ENCODE data around the gene PACS2.

PACS2 gene

DNA sequence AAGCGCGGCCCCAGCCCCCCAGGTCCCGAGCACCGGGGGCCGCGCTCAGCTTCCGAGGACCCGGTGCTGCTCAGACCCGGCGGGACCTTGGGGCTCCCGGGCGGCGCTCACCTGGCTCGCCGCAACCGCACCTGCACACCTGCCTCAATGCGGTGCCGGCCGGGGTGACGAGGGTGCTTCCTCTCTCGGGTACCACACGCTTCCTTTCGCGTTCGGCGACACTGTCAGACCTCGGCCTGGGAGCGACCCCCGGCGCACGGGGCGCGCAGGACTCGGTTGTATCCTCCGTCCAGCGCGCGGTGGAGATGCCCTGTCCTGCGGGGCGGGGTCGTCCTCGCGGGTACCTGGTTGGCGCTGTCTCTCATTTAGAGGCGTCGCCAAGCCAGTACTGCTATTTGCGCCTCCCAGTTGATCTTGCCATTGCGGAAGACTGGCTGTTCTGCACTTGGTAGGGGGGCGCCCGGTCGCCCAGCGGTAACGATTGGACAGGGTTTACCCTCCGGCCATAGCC is 718 bp downstream of the PACS2 start:
- no peaks in the 10 kb centered on the region for H3K9me3 ChIP-seq (ENCODE audit: severe bottlenecking)
- DNase-seq: peak; percentile 45
- TF ChIP-seq, protein P1, sequence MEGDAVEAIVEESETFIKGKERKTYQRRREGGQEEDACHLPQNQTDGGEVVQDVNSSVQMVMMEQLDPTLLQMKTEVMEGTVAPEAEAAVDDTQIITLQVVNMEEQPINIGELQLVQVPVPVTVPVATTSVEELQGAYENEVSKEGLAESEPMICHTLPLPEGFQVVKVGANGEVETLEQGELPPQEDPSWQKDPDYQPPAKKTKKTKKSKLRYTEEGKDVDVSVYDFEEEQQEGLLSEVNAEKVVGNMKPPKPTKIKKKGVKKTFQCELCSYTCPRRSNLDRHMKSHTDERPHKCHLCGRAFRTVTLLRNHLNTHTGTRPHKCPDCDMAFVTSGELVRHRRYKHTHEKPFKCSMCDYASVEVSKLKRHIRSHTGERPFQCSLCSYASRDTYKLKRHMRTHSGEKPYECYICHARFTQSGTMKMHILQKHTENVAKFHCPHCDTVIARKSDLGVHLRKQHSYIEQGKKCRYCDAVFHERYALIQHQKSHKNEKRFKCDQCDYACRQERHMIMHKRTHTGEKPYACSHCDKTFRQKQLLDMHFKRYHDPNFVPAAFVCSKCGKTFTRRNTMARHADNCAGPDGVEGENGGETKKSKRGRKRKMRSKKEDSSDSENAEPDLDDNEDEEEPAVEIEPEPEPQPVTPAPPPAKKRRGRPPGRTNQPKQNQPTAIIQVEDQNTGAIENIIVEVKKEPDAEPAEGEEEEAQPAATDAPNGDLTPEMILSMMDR (IDR thresholded peaks at IDR 0.05; ENCODE audit: low read depth, low read length): 0 out of 2 replicates have a peak, but pooled peaks have one; percentile 1
- H3K4me3 ChIP-seq (ENCODE audit: low read depth, low read length): peak overlapping the region; percentile 59
- H3K27me3 ChIP-seq (ENCODE audit: insufficient read depth, low read depth, severe bottlenecking): no peaks in the 10 kb centered on the region
- H3K36me3 ChIP-seq: no peaks in the 10 kb centered on the region; the same call in 1 of the 2 replicates
- H3K27ac ChIP-seq: no peak overlapping the region

DNA sequence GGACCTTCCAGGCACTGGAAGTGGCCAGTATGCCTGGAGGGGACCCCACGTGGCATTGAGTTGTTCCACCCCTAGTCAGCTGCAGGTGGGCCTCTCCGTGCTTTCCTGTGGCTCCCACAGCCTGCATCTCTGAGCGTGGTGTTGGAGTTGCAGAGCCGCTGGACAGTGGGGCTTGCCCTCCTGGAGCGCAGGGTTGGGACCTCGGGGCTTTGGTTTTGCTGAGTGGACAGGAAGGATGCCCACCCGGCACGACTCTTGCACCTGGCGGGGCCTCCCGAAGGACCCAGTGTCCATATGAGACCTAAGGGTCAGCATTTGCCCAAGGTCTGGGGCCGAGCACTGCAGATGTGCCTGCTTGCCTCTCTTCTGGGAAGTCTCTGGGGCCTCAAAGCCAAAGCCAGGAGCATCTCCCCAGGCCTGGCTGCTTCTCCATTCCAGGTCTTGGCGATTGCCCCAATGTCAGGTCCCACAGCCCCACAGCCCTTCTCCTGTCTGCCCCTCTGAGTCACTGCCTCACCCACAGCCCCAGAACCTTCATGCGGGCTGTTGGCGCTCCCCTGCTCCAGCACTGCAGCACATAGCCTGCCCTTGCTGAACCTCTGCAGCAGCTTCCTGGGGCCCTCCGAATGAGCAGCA is 1.5 kb downstream of the PACS2 start:
- DNase-seq: no peak
- peak overlapping the region; percentile 59 for H3K4me3 ChIP-seq (ENCODE audit: low read depth, low read length)
- no peak overlapping the region for H3K27ac ChIP-seq
- no peaks in the 10 kb centered on the region for H3K27me3 ChIP-seq (ENCODE audit: insufficient read depth, low read depth, severe bottlenecking)
- TF ChIP-seq, protein P1 (IDR thresholded peaks at IDR 0.05; ENCODE audit: low read depth, low read length): no peak
- no peaks in the 10 kb centered on the region for H3K9me3 ChIP-seq (ENCODE audit: severe bottlenecking)
- H3K36me3 ChIP-seq: no peaks in the 10 kb centered on the region; the same call in 1 of the 2 replicates

DNA sequence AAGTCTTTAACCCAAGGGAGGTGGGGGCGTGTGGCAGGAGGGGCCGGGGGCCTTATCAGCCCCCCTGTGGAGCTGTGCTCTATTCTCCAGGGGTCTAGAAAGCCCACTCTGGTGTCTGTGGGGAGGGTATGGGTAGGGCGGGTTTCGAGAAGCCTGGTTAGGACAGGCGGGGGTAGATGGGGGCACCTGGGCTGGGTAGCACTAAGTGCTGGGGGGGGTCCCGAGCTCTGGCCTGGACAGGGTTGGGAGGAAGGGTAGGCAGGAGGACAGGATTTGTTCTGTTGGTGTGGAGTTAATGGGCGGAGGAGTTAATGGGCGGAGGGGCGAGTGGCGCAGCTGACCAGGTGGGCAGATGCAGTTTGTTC is 2.0 kb downstream of the PACS2 start:
- no peak overlapping the region for H3K4me3 ChIP-seq (ENCODE audit: low read depth, low read length)
- TF ChIP-seq, protein P1 (IDR thresholded peaks at IDR 0.05; ENCODE audit: low read depth, low read length): no peak
- H3K9me3 ChIP-seq (ENCODE audit: severe bottlenecking): no peaks in the 10 kb centered on the region
- DNase-seq: no peak
- no peaks in the 10 kb centered on the region; the same call in 1 of the 2 replicates for H3K36me3 ChIP-seq
- no peak overlapping the region for H3K27ac ChIP-seq
- H3K27me3 ChIP-seq (ENCODE audit: insufficient read depth, low read depth, severe bottlenecking): no peaks in the 10 kb centered on the region

DNA sequence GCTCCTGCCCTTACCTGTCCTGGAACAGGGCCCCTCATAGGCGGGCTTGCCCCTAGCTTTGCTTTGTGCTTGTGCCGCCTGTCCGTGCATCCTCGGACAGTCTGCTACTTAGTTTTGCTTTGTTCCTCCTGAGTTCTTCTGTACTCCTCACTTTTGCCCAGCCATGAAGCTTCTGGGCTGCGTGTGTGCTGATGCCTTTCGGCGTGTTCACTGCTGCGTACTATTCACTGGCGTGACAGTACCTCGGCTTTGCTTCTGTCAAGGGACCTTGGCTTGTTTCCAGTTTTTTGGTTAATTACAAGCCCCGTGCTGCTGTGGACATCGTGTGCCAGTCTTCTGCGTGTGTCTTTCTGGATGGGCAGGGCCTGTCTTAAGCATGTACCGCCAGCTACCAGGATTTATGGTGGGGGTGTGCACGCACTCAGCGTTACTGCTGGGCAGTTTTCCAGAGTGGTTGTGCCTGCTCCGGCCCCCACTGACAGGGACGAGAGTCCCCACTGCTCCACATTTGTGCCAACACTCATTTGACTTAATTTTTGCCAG is 2.5 kb downstream of the PACS2 start:
- H3K27ac ChIP-seq: no peak overlapping the region
- no peaks in the 10 kb centered on the region; the same call in 1 of the 2 replicates for H3K36me3 ChIP-seq
- no peak overlapping the region for H3K4me3 ChIP-seq (ENCODE audit: low read depth, low read length)
- no peak for DNase-seq
- no peaks in the 10 kb centered on the region for H3K27me3 ChIP-seq (ENCODE audit: insufficient read depth, low read depth, severe bottlenecking)
- TF ChIP-seq, protein P1 (IDR thresholded peaks at IDR 0.05; ENCODE audit: low read depth, low read length): no peak
- no peaks in the 10 kb centered on the region for H3K9me3 ChIP-seq (ENCODE audit: severe bottlenecking)

DNA sequence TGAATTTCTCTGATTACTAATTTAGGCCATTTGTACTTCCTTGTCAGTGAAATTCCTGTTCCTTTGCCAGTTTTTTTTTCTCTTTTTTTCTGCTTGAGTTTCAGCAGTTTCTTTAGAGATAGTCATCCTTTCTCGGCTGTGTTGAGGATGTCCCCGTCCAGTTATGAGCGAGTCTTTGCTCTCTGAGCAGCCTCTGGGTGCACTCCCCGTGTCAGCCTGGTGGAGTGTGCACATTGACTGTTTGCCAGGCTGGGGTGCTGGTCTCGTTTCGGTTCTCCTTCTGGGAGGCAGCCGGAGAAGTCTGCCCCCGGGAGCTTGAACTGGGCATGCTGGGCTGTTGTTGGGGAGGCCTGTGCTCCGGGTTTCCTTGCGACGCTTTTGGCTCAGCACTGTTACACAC is 3.0 kb downstream of the PACS2 start:
- Histone ChIP-seq H3K9me3 (ENCODE audit: severe bottlenecking) (no peaks in the 10 kb centered on the region), H3K27me3 (ENCODE audit: insufficient read depth, low read depth, severe bottlenecking) (no peaks in the 10 kb centered on the region), H3K4me3 (ENCODE audit: low read depth, low read length) (no peak overlapping the region), H3K36me3 (no peaks in the 10 kb centered on the region; the same call in 1 of the 2 replicates), H3K27ac (no peak overlapping the region)
- TF ChIP-seq, protein P1 (IDR thresholded peaks at IDR 0.05; ENCODE audit: low read depth, low read length): no peak
- no peak for DNase-seq
